SK-N-MC (cell line): ENCODE measurements around the gene DDX39B.

Experiments used
- EZH2 ChIP-seq: fragments of 200-600 bp; sonication (generic); IDR thresholded peaks from one replicate; pipeline ENCODE4 v1.6.1; 2017; ENCODE audit warnings: antibody characterized with exemption
- FOXP2 ChIP-seq: optimal IDR thresholded peaks from 2 replicates; pipeline ENCODE3; 2011; ENCODE audit warnings: mild to moderate bottlenecking, moderate library complexity; ENCODE audit not compliant: insufficient read depth; ENCODE audit errors: extremely low read length, control extremely low read depth
- POLR2AphosphoS5 ChIP-seq: IDR thresholded peaks from 2 replicates; pipeline ENCODE4 v1.6.1; 2012; ENCODE audit warnings: mild to moderate bottlenecking, low read depth, low read length, borderline replicate concordance

GRCh38 chr6:31568537-31568961 is 26.7 kb upstream of the DDX39B start:
- TF ChIP-seq FOXP2 (no peak), EZH2 (no peak), POLR2AphosphoS5 (no peak)
